Measurements from ENCODE around the gene MYRFL.
"Not testable (repeated sequence)": the region's sequence is repeated elsewhere in the genome, so short reads cannot be mapped to it uniquely, and the experiment has no call there.

MYRFL gene

DNA sequence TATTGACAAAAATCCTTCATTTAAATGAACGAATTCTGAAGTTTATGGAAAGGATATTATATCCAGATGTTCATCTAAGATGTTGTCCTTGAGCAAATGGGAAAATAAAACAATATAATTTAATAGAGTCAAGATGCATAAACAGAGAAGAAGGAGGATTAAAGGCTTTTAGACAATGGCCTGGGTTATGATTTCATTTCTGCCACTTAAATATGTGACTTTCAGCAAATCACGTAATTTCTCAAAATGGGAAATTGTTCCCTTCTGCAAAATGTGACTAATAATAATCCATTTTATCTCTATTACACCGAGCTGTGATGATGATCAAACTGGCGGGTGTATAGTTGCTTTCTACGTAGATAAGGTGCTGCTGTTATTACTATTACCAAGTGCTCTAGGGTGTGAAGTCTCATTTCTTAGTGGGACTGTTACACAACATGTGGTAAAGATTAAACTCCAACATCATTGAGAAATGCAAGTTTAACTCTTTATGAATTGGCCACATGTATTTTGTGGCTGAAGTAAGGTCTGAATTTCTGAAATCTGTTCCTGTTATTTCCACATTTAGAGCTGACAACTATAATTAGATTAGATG lies 157.0 kb downstream of the MYRFL start:
- no peak for DNase-seq (ENCODE audit: extremely low read depth in 1 of 2, low read depth in 1 of 2)

DNA sequence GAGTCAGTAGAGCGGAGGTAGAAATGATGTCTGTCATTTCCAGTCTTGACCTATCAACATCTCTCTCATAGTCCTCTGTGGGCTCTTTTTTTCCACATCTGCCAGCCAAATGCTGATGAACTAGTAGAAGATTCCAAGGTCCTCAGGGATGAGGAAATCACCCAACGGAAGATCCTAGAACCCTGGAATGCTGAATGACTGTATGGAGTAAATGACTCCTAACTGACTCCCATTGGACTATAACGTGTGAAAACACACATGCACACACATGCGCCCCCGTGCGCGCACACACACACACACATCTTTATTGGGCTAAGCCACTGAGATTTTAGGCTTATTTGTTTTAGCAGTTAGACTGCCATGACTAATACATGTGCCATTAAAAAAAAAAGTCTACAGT lies 159.2 kb downstream of the MYRFL start:
- no peak for DNase-seq (ENCODE audit: extremely low read depth in 1 of 2, low read depth in 1 of 2)

GRCh38 chr12:69985656-69986055 lies 160.6 kb downstream of the MYRFL start:
- no peak for DNase-seq (ENCODE audit: extremely low read depth in 1 of 2, low read depth in 1 of 2)

DNA sequence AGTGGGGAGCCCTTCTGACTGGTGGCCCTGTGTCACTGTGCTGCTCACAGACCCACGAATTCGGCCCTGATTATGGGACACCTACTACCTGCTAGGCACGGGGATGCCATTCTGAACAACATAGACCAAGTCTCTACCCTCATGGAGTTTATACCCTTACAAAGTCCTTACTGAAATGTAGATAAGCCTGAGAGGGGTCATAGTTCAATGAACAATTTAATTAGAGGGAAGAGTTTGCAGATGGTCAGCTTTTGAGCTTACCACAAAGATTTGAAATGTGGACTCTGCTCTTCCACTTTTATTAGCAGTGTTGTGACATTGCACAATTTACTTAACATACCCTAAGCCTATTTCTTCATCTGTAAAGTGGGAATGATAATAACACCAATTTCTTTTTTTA lies 161.1 kb downstream of the MYRFL start:
- no peak for DNase-seq (ENCODE audit: extremely low read depth in 1 of 2, low read depth in 1 of 2)

DNA sequence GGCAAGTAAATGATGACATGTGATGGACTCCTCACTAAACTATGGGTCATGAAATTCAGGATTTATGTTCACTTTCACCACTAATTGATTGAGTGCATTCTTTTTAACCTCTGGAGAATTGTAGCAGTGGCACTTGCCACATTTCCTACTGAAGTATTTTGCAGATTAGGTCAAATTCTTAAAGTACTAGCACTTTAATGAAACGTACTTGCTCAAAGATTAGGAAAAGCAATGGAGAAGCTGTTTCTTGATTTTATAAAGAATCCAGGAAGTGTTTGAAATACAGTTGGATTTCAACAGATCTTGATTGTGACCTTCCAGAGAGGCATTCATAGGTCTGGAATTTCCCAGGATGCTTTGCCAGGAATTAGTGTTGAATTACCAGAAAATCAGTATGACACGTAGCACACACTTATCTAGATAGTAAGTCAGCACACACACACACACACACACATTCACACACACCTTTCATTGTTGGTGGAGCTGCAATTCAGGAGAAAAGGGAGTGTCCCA lies 162.6 kb downstream of the MYRFL start:
- no peak for DNase-seq (ENCODE audit: extremely low read depth in 1 of 2, low read depth in 1 of 2)

DNA sequence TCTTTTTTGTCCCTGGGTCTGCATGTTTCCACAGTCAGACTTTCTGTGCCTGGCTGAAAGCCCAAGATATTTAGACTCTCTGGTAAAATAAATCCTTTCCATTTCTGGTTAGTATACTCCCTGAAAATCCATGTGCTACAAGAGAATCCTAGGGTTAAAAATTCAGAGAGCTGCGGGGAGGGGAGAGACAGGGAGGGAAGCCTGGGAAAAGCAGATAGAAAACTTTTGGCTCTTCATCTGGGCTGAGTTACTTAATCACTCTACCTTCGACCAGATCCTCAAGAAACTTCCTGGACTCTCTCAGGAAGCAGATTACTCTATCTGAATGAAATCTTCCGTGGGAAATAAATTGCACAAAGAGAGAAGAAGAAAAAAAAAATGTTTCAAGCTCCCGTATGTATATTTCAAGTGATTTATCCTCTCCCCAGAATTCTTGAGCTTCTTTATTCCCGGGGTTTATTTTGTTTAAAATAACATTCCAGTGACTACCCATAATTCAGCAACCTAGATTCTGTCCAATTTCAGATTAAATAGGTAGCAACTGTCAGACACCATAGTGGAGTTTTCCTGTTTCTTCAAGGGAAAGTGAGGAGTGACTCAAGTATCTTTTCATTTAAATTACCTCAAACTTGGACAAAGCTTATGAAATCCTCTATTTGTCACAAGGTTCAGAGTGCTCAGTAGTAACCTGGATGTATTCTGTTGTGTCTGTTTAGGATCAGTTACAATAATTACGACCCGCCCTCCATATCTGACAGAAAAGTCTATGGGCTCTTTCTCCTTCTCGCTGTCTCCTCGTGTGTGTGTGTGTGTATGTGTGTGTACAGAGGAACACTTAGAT lies 163.7 kb downstream of the MYRFL start:
- no peak for DNase-seq (ENCODE audit: extremely low read depth in 1 of 2, low read depth in 1 of 2)

DNA sequence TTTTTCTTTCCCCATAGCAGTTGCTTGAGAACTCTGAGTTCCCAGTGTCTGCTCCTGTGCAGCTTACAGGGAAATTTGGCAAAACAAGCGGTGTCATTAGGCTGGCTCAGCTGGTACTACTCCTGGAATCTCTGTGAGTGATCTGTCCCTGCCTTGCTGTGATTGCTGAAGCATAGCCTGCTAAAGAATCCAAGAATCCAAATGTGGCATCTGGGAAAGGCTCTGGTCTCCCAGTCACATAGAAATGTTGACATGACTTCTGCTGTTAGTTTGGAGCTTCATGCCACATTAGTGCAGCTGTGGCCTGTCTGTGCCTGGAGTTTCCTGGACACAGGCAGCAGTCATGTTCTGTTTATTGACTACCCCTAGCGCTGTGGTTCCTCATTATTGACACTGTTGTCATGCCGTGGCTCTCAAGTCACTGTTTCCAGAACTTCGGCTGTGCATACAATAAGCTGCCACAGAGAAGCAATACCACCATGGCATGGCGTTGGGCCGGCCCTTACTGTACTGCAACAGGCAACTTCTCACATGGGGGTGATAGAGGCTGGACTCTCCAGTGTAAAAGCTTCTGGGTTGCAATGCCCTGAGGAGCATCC lies 166.8 kb downstream of the MYRFL start:
- DNase-seq (ENCODE audit: extremely low read depth in 1 of 2, low read depth in 1 of 2), result no peak

- DNase-seq (ENCODE audit: extremely low read depth in 1 of 2, low read depth in 1 of 2), result no peak
These were observed 168.4 kb downstream of the MYRFL start for GRCh38 chr12:69993433-69993832.

- DNase-seq (ENCODE audit: extremely low read depth in 1 of 2, low read depth in 1 of 2), result not testable (repeated sequence)
These were observed 169.1 kb downstream of the MYRFL start for GRCh38 chr12:69994086-69994485.

DNA sequence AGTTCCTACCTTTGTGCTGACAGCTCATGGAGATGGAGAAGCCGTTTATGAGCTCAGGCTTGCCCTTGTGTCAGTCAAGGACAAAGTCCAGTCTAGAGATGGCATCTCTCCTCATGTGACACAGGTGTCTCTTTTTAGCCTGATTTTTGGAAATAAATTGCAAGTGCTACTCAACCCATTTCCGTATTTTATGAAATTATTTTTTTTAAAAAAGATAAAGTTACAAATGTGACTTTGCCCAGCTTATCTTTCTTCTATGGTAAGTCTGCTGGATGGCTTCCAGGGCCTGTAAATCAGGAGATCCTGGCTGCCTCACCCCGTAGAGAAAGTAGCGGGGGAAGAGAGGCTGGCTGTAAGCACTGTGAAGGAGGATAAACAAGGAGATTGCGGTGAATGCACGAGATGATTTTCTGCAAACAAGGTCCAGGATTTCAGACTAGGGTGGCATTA lies 169.7 kb downstream of the MYRFL start:
- no peak for DNase-seq (ENCODE audit: extremely low read depth in 1 of 2, low read depth in 1 of 2)

- no peak for DNase-seq (ENCODE audit: extremely low read depth in 1 of 2, low read depth in 1 of 2)
These were observed 171.2 kb downstream of the MYRFL start for GRCh38 chr12:69996241-69996640.

DNA sequence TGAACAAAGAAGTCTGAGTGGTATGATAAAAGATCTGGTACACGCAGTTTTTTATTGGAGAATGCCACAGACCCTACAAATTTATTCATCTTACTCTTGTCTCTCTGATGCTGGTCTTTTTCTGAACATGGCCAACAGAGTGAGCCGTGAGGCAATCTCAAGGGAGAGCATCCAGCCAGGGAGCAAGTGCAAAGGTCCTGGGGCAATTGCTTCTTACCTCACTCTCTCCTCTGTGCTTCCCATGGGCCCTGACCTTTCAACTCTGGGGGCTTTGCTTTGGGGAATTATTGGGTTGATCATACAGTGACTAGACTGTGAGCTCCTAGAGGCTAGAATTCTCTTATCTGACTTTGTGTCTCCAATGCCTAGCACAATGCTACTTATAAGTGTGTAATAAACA lies 171.7 kb downstream of the MYRFL start:
- no peak for DNase-seq (ENCODE audit: extremely low read depth in 1 of 2, low read depth in 1 of 2)

- no peak for DNase-seq (ENCODE audit: extremely low read depth in 1 of 2, low read depth in 1 of 2)
These were observed 173.0 kb downstream of the MYRFL start for GRCh38 chr12:69998011-69998410.

- no peak for DNase-seq (ENCODE audit: extremely low read depth in 1 of 2, low read depth in 1 of 2)
These were observed 173.9 kb downstream of the MYRFL start for GRCh38 chr12:69998922-69999321.

DNA sequence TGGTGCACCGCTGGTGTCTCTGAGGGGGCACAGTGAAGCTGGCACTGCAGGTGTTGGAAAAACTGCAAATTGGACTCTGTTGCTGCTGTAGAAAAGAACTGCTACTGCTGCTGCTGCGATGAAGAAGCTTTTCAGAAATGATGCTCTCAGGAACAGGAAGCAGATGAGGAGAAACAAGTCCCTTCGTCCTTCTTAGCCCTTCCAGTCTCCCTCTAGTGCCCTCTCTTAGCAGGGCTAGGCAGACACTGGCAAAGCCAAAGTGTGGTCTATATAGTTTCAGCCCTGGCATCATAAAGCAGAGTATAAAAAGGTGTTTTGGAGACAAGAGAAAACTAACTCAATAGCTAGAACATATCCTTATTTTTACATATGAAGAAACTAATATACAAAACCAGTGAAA lies 174.5 kb downstream of the MYRFL start:
- DNase-seq (ENCODE audit: extremely low read depth in 1 of 2, low read depth in 1 of 2), result no peak

- no peak for DNase-seq (ENCODE audit: extremely low read depth in 1 of 2, low read depth in 1 of 2)
These were observed 177.3 kb downstream of the MYRFL start for GRCh38 chr12:70002097-70002911.

- DNase-seq (ENCODE audit: extremely low read depth in 1 of 2, low read depth in 1 of 2), result no peak
These were observed 177.9 kb downstream of the MYRFL start for GRCh38 chr12:70002912-70003255.

DNA sequence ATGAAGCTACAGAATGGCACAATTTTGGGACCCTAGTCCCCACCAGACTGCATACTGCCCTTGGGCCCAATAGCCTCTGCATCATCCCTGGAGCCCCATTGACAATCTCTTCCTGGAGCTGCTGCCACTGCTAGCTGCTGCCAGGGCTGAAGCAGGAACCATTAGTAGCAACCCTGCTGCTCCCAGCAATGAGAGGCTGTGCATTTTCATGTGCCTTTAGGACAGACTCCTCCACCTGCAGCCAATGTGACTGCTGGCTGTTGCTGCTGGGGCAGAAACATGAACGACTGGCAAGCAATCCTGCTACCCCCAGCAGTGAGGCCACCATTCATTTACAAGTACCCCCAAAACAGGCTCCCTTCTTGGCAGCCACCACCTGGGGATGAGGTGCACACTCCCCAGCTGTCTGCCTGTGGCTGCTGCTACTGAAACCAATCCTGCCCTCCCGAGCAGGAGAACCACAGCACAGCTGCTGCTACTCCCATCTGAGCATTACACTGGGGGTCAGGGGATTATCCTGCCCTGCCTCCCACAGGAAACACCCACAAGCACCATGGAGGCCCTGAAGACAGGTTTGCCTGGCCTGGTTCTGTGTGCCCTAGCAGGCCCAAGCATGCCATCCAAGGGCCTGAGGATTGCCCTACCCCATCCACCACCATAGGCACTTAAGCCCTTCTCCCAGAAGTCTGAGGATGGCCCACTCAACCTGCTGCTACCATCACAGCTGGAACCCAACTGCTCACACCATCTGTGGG lies 181.0 kb downstream of the MYRFL start:
- DNase-seq (ENCODE audit: extremely low read depth in 1 of 2, low read depth in 1 of 2), result no peak

DNA sequence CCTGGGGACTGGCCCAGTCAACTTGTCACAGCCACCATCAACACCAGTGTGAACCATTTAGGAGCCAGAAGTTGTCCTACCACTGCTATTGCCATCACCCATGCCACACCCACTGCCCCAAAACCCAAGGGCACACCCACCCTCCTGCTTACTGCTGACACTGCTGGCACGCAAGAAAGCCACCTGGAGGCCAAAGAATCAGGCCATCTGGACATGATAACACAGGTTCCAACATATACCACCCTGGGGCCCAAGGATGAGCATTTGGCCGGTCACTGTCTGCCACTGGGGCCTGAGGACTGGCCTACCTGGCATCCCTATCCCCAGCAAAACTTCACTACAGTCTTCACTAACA lies 181.6 kb downstream of the MYRFL start:
- no peak for DNase-seq (ENCODE audit: extremely low read depth in 1 of 2, low read depth in 1 of 2)

DNA sequence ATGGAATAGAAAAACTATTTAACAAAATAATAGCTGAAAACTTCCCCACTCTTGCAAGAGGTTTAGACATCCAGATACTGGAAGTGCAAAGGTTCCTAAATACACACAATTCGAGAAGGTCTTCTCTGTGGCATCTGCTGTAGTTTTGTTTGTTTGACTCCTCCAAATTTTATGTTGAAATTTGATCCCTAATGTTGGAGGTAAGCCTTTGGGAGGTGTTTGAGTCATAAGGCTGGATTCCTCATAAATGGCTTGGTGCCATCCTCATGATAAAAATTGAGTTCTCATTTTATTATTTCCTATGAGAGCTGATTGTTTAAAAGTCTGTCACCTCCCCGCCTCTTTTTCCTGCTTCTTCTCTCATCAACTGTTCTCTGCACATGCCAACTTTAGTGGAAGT lies 182.7 kb downstream of the MYRFL start:
- DNase-seq (ENCODE audit: extremely low read depth in 1 of 2, low read depth in 1 of 2), result no peak

Measured in activated CD8-positive, alpha-beta memory T cell treated with anti-CD3 and anti-CD28 coated beads for 1 hour (primary cell).